ENCODE data around the gene MAP3K12. TPM values are rescaled to one million over a fixed set of nuclear protein-coding genes. Genes with fewer than 3 reads are reported as not detected.

Gene MAP3K12
- total RNA-seq, 1 experiment from 2014 or later, result 11.6 TPM

- H3K4me3 ChIP-seq (ENCODE audit: low read depth, low read length, poor library complexity, severe bottlenecking), result no peak overlapping the region
- intact Hi-C loops (cut with micrococcal nuclease; ENCODE audit: unreplicated experiment), result loop anchor here (5.0 kb wide), 1 partner anchor 439 kb away; no protein-coding TSS in a partner anchor
- H3K9me3 ChIP-seq (ENCODE audit: low read depth, low read length, poor library complexity, severe bottlenecking), result no peaks in the 10 kb centered on the region
- ChIA-PET CTCF (no interaction called here), POLR2A (ENCODE audit: low non-redundant PET) (no interaction called here)
- peaks cover 99% of the 10 kb centered on the region for H3K36me3 ChIP-seq (ENCODE audit: insufficient read depth, low read length, poor library complexity, severe bottlenecking)
- H3K27ac ChIP-seq (ENCODE audit: low read depth, low read length, poor library complexity, severe bottlenecking), result no peak overlapping the region
- H3K4me1 ChIP-seq (ENCODE audit: insufficient read depth, low read length, poor library complexity, severe bottlenecking), result peaks cover 8% of the 10 kb centered on the region
- H3K27me3 ChIP-seq (replicated peaks; ENCODE audit: insufficient read depth, low read depth, low read length, poor library complexity), result no peaks in the 10 kb centered on the region
- DNase-seq (ENCODE audit: low spot score), result no peak
- no TSS peak for BruUV-seq (replicated peaks)
- TF ChIP-seq EZH2 (IDR thresholded peaks at IDR 0.05; ENCODE audit: borderline replicate concordance, low read depth, low read length, poor library complexity, severe bottlenecking), result no peak
- TF ChIP-seq, protein P1, sequence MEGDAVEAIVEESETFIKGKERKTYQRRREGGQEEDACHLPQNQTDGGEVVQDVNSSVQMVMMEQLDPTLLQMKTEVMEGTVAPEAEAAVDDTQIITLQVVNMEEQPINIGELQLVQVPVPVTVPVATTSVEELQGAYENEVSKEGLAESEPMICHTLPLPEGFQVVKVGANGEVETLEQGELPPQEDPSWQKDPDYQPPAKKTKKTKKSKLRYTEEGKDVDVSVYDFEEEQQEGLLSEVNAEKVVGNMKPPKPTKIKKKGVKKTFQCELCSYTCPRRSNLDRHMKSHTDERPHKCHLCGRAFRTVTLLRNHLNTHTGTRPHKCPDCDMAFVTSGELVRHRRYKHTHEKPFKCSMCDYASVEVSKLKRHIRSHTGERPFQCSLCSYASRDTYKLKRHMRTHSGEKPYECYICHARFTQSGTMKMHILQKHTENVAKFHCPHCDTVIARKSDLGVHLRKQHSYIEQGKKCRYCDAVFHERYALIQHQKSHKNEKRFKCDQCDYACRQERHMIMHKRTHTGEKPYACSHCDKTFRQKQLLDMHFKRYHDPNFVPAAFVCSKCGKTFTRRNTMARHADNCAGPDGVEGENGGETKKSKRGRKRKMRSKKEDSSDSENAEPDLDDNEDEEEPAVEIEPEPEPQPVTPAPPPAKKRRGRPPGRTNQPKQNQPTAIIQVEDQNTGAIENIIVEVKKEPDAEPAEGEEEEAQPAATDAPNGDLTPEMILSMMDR (conservative IDR thresholded peaks at IDR 0.05; ENCODE audit: low read depth, low read length), result no peak
Observed at GRCh38 chr12:53461059-53461458, 38.2 kb downstream of the MAP3K12 start.

GRCh38 chr12:53459097-53459496 is 40.2 kb downstream of the MAP3K12 start:
- BruUV-seq (replicated peaks), result no TSS peak
- CTCF ChIA-PET, result interaction anchor here (0.6 kb wide), 1 partner anchor 73 kb away, joined by 3 read pairs; no protein-coding TSS in a partner anchor
- no peak for TF ChIP-seq EZH2 (IDR thresholded peaks at IDR 0.05; ENCODE audit: borderline replicate concordance, low read depth, low read length, poor library complexity, severe bottlenecking)
- TF ChIP-seq, protein P1 (conservative IDR thresholded peaks at IDR 0.05; ENCODE audit: low read depth, low read length), result no peak
- H3K4me3 ChIP-seq (ENCODE audit: low read depth, low read length, poor library complexity, severe bottlenecking), result no peak overlapping the region
- POLR2A ChIA-PET (ENCODE audit: low non-redundant PET), result no interaction called here
- intact Hi-C loops (cut with micrococcal nuclease; ENCODE audit: unreplicated experiment), result no loop called here
- no peaks in the 10 kb centered on the region for H3K27me3 ChIP-seq (replicated peaks; ENCODE audit: insufficient read depth, low read depth, low read length, poor library complexity)
- peaks cover 100% of the 10 kb centered on the region for H3K36me3 ChIP-seq (ENCODE audit: insufficient read depth, low read length, poor library complexity, severe bottlenecking)
- no peaks in the 10 kb centered on the region for H3K9me3 ChIP-seq (ENCODE audit: low read depth, low read length, poor library complexity, severe bottlenecking)
- H3K27ac ChIP-seq (ENCODE audit: low read depth, low read length, poor library complexity, severe bottlenecking), result no peak overlapping the region
- H3K4me1 ChIP-seq (ENCODE audit: insufficient read depth, low read length, poor library complexity, severe bottlenecking), result peaks cover 16% of the 10 kb centered on the region
- no peak for DNase-seq (ENCODE audit: low spot score)

GRCh38 chr12:53456654-53457366 is 42.4 kb downstream of the MAP3K12 start:
- H3K9me3 ChIP-seq (ENCODE audit: low read depth, low read length, poor library complexity, severe bottlenecking), result no peaks in the 10 kb centered on the region
- ChIA-PET POLR2A (ENCODE audit: low non-redundant PET) (no interaction called here), CTCF (no interaction called here)
- no peak overlapping the region for H3K4me3 ChIP-seq (ENCODE audit: low read depth, low read length, poor library complexity, severe bottlenecking)
- peaks cover 84% of the 10 kb centered on the region for H3K36me3 ChIP-seq (ENCODE audit: insufficient read depth, low read length, poor library complexity, severe bottlenecking)
- H3K4me1 ChIP-seq (ENCODE audit: insufficient read depth, low read length, poor library complexity, severe bottlenecking), result peaks cover 26% of the 10 kb centered on the region
- TF ChIP-seq, protein P1 (conservative IDR thresholded peaks at IDR 0.05; ENCODE audit: low read depth, low read length), result no peak
- TF ChIP-seq EZH2 (IDR thresholded peaks at IDR 0.05; ENCODE audit: borderline replicate concordance, low read depth, low read length, poor library complexity, severe bottlenecking), result no peak
- no TSS peak for BruUV-seq (replicated peaks)
- no peaks in the 10 kb centered on the region for H3K27me3 ChIP-seq (replicated peaks; ENCODE audit: insufficient read depth, low read depth, low read length, poor library complexity)
- no peak for DNase-seq (ENCODE audit: low spot score)
- intact Hi-C loops (cut with micrococcal nuclease; ENCODE audit: unreplicated experiment), result no loop called here
- H3K27ac ChIP-seq (ENCODE audit: low read depth, low read length, poor library complexity, severe bottlenecking), result no peak overlapping the region

Data from A673 (cell line).